GM21447 (cell line): ENCODE measurements around the gene STARD5.
A peak's percentile ranks its signal among the peaks of the same experiment; 100 is the strongest.

ENCODE experiments used
- ATAC-seq: cut with Tn5 transposase; IDR thresholded peaks from one replicate; pipeline ENCODE4 v1.9.1; 2021; ENCODE audit not compliant: unreplicated experiment

Gene STARD5

GRCh38 chr15:81294516-81294880 is 29.4 kb downstream of the STARD5 start:
- no peak for ATAC-seq

- peak; percentile 60 for ATAC-seq
Measured at GRCh38 chr15:81293728-81294515, 30.0 kb downstream of the STARD5 start.

- peak; percentile 34 for ATAC-seq
Measured at GRCh38 chr15:81292523-81293001, 31.4 kb downstream of the STARD5 start.

GRCh38 chr15:81291916-81292522 is 31.9 kb downstream of the STARD5 start:
- ATAC-seq, result no peak

GRCh38 chr15:81289910-81290309 is 34.0 kb downstream of the STARD5 start:
- ATAC-seq, result no peak

GRCh38 chr15:81288616-81289015 is 35.3 kb downstream of the STARD5 start:
- ATAC-seq, result no peak

- ATAC-seq, result no peak
Measured at GRCh38 chr15:81288040-81288439, 35.9 kb downstream of the STARD5 start.

- no peak for ATAC-seq
Measured at GRCh38 chr15:81286621-81287121, 37.3 kb downstream of the STARD5 start.

- no peak for ATAC-seq
Measured at GRCh38 chr15:81285461-81285860, 38.5 kb downstream of the STARD5 start.

GRCh38 chr15:81284256-81285031 is 39.5 kb downstream of the STARD5 start:
- ATAC-seq, result peak; percentile 61

GRCh38 chr15:81282911-81283310 is 41.0 kb downstream of the STARD5 start:
- ATAC-seq, result no peak

GRCh38 chr15:81282606-81282895 is 41.4 kb downstream of the STARD5 start:
- ATAC-seq, result no peak

GRCh38 chr15:81281766-81282605 is 42.0 kb downstream of the STARD5 start:
- no peak for ATAC-seq

GRCh38 chr15:81281456-81281735 is 42.5 kb downstream of the STARD5 start:
- ATAC-seq, result no peak

- ATAC-seq, result no peak
Measured at GRCh38 chr15:81280696-81281455, 43.1 kb downstream of the STARD5 start.

GRCh38 chr15:81279621-81280485 is 44.1 kb downstream of the STARD5 start:
- ATAC-seq, result no peak

GRCh38 chr15:81278306-81279029 is 45.5 kb downstream of the STARD5 start:
- no peak for ATAC-seq

GRCh38 chr15:81277851-81278250 is 46.1 kb downstream of the STARD5 start:
- no peak for ATAC-seq

- ATAC-seq, result no peak
Measured at GRCh38 chr15:81276967-81277366, 47.0 kb downstream of the STARD5 start.
